ENCODE measurements around the gene METRNL.

DNA sequence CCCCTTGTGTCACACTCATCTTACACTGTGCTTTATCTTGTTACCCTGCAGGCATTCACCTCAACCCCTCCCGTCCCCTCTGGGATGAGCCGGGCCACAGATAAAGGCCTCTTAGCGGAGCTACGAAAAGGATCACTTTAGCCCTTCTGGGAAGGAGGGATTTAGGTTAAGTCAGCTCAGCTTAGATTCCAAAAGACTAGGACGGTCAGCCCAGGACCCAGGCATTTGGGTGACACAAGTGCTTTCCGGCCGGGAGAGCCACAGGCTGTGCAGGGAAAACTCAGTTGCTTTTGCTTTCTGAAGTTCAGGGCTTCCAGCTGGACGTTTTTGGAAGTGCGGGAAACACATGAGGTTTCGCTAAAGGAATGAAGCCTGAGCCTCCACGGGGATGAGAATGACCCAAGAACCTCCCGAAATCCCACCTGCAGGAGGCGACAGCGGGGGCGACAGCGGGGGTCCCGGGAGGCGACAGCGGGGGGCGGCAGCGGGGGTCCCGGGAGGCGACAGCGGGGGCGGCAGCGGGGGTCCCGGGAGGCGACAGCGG is 11.6 kb upstream of the METRNL start:
- TF ChIP-seq, protein P1, sequence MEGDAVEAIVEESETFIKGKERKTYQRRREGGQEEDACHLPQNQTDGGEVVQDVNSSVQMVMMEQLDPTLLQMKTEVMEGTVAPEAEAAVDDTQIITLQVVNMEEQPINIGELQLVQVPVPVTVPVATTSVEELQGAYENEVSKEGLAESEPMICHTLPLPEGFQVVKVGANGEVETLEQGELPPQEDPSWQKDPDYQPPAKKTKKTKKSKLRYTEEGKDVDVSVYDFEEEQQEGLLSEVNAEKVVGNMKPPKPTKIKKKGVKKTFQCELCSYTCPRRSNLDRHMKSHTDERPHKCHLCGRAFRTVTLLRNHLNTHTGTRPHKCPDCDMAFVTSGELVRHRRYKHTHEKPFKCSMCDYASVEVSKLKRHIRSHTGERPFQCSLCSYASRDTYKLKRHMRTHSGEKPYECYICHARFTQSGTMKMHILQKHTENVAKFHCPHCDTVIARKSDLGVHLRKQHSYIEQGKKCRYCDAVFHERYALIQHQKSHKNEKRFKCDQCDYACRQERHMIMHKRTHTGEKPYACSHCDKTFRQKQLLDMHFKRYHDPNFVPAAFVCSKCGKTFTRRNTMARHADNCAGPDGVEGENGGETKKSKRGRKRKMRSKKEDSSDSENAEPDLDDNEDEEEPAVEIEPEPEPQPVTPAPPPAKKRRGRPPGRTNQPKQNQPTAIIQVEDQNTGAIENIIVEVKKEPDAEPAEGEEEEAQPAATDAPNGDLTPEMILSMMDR (IDR thresholded peaks at IDR 0.05; ENCODE audit: poor library complexity, severe bottlenecking) = no peak
- TF ChIP-seq POLR2AphosphoS5 (IDR thresholded peaks at IDR 0.05) = no peak
- TF ChIP-seq, protein P2, sequence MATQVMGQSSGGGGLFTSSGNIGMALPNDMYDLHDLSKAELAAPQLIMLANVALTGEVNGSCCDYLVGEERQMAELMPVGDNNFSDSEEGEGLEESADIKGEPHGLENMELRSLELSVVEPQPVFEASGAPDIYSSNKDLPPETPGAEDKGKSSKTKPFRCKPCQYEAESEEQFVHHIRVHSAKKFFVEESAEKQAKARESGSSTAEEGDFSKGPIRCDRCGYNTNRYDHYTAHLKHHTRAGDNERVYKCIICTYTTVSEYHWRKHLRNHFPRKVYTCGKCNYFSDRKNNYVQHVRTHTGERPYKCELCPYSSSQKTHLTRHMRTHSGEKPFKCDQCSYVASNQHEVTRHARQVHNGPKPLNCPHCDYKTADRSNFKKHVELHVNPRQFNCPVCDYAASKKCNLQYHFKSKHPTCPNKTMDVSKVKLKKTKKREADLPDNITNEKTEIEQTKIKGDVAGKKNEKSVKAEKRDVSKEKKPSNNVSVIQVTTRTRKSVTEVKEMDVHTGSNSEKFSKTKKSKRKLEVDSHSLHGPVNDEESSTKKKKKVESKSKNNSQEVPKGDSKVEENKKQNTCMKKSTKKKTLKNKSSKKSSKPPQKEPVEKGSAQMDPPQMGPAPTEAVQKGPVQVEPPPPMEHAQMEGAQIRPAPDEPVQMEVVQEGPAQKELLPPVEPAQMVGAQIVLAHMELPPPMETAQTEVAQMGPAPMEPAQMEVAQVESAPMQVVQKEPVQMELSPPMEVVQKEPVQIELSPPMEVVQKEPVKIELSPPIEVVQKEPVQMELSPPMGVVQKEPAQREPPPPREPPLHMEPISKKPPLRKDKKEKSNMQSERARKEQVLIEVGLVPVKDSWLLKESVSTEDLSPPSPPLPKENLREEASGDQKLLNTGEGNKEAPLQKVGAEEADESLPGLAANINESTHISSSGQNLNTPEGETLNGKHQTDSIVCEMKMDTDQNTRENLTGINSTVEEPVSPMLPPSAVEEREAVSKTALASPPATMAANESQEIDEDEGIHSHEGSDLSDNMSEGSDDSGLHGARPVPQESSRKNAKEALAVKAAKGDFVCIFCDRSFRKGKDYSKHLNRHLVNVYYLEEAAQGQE (IDR thresholded peaks at IDR 0.05; ENCODE audit: borderline replicate concordance) = no peak
- TF ChIP-seq EZH2 (IDR thresholded peaks at IDR 0.05; ENCODE audit: borderline replicate concordance, insufficient read depth, low read length, poor library complexity, severe bottlenecking) = no peak
- TF ChIP-seq SMC3 (conservative IDR thresholded peaks at IDR 0.05; ENCODE audit: poor library complexity) = no peak
